Colonic mucosa (tissue), 4 donors: ENCODE data around the gene CAMTA1. TPM values are rescaled to one million over a fixed set of nuclear protein-coding genes. Genes with fewer than 3 reads are reported as not detected.
A peak's percentile ranks its signal among the peaks of the same experiment; 100 is the strongest.

ENCODE experiments used
- DNase-seq: peaks from one replicate; pipeline ENCODE4 v3.0.0-alpha.2; 2020
- H3K27ac ChIP-seq: fragments of 200-600 bp; one replicate; pipeline ENCODE4 v1.8.0; 2021
- H3K27me3 ChIP-seq: fragments of 200-600 bp; one replicate; pipeline ENCODE4 v1.8.0; 2021
- H3K36me3 ChIP-seq: fragments of 200-600 bp; one replicate; pipeline ENCODE4 v1.8.0; 2021
- H3K4me1 ChIP-seq: fragments of 200-600 bp; one replicate; pipeline ENCODE4 v1.8.0; 2021; ENCODE audit warnings: mild to moderate bottlenecking
- H3K4me3 ChIP-seq: fragments of 200-600 bp; one replicate; pipeline ENCODE4 v1.8.0; 2021
- H3K9ac ChIP-seq, 2 donors: one replicate each; pipeline ENCODE4 v1.7.0; 2013; ENCODE audit warnings: control low read depth in 2 of 2, low read depth in 2 of 2, low read length in 2 of 2
- H3K9me3 ChIP-seq: fragments of 200-600 bp; one replicate; pipeline ENCODE4 v1.8.0; 2021
- CTCF ChIP-seq: fragments of 200-600 bp; IDR thresholded peaks from one replicate; pipeline ENCODE4 v1.8.0; 2022; ENCODE audit warnings: antibody characterized with exemption, mild to moderate bottlenecking
- intact Hi-C: fragments of 100-400 bp; cut with DNase I; formaldehyde crosslinking; loops from one replicate; pipeline ENCODE4 v1.14.1; 2022
- total RNA-seq, 2 donors: library from RNA; stranded (reverse); fragmentation: NEBNext Ultra II Directional in 1 of 2; extraction: Animal tissue kit (Norgen Biotek cat#: 25700) in 1 of 2; gene quantifications; one replicate each; pipeline ENCODE4 v1.2.1, GENCODE V29; 2021
- donor health status: healthy.
- donor health status: DM: no; HTN: no; CAD: no.
- donor health status: DM: no; HTN: no; CAD: no.

CAMTA1 gene
- total RNA-seq, 2 donors from 2014 or later, result 76.8 to 92.8 TPM

GRCh38 chr1:7259955-7260354 lies 474.7 kb downstream of the CAMTA1 start:
- Histone ChIP-seq H3K27me3 (no peaks in the 10 kb centered on the region), H3K27ac (no peak overlapping the region), H3K9ac (no peak overlapping the region), H3K9me3 (no peaks in the 10 kb centered on the region), H3K4me3 (no peak overlapping the region), H3K4me1 (no peaks in the 10 kb centered on the region), H3K36me3 (no peaks in the 10 kb centered on the region)
- TF ChIP-seq CTCF, result no peak
- DNase-seq, result peak; percentile 8
- intact Hi-C loops, result no loop called here

GRCh38 chr1:7261490-7261889 lies 476.2 kb downstream of the CAMTA1 start:
- H3K36me3 ChIP-seq, result no peaks in the 10 kb centered on the region
- no peak for TF ChIP-seq CTCF
- no peak overlapping the region for H3K27ac ChIP-seq
- H3K27me3 ChIP-seq, result no peaks in the 10 kb centered on the region
- H3K4me3 ChIP-seq, result no peak overlapping the region
- H3K9ac ChIP-seq, result no peak overlapping the region
- H3K9me3 ChIP-seq, result no peaks in the 10 kb centered on the region
- intact Hi-C loops, result no loop called here
- peaks cover 8% of the 10 kb centered on the region for H3K4me1 ChIP-seq
- peak; percentile 11 for DNase-seq

- H3K4me3 ChIP-seq, result no peak overlapping the region
- H3K9me3 ChIP-seq, result no peaks in the 10 kb centered on the region
- no peak overlapping the region for H3K27ac ChIP-seq
- DNase-seq, result peak; percentile 74
- no peaks in the 10 kb centered on the region for H3K36me3 ChIP-seq
- peak overlapping the region in 1 of 2 donors; percentile 12 for H3K9ac ChIP-seq
- TF ChIP-seq CTCF, result no peak
- intact Hi-C loops, result no loop called here
- peaks cover 11% of the 10 kb centered on the region for H3K4me1 ChIP-seq
- H3K27me3 ChIP-seq, result no peaks in the 10 kb centered on the region
These were observed 477.4 kb downstream of the CAMTA1 start for GRCh38 chr1:7262611-7263010.

- DNase-seq, result peak; percentile 5
- intact Hi-C loops, result no loop called here
- Histone ChIP-seq H3K4me1 (peaks cover 11% of the 10 kb centered on the region), H3K9me3 (no peaks in the 10 kb centered on the region), H3K9ac (no peak overlapping the region), H3K36me3 (no peaks in the 10 kb centered on the region), H3K27me3 (no peaks in the 10 kb centered on the region), H3K4me3 (no peak overlapping the region), H3K27ac (no peak overlapping the region)
- no peak for TF ChIP-seq CTCF
These were observed 478.0 kb downstream of the CAMTA1 start for GRCh38 chr1:7263021-7263960.

- Histone ChIP-seq H3K36me3 (no peaks in the 10 kb centered on the region), H3K4me1 (peaks cover 11% of the 10 kb centered on the region), H3K9ac (no peak overlapping the region), H3K4me3 (no peak overlapping the region), H3K9me3 (no peaks in the 10 kb centered on the region), H3K27ac (no peak overlapping the region), H3K27me3 (no peaks in the 10 kb centered on the region)
- DNase-seq, result peak; percentile 20
- intact Hi-C loops, result no loop called here
- TF ChIP-seq CTCF, result no peak
These were observed 478.8 kb downstream of the CAMTA1 start for GRCh38 chr1:7264101-7264500.
